ENCODE data around the gene CYYR1.

Gene CYYR1

DNA sequence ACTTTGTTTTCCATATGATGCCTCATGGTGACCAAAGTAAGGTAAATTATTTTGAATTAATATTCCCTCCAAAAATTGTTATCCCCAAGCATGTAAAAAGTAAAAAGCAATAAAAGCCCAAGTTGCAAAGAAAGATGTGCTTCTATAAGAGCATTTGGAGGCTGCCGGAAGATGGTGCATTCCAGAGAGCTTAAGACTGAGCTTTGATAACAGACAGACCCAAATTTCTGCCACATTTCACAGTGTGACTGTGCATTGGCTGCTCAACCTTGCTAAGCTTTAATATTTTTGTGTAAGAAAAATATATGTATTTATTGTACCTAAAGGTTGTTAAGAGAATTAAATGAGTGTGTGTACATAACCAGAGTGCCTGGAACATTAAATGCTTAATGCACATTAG is 67.9 kb downstream of the CYYR1 start:
- Histone ChIP-seq H2BK120ac (ENCODE audit: low read depth, low read length) (no peak overlapping the region), H2BK15ac (ENCODE audit: low read length) (no peak overlapping the region), H3K4me1 (ENCODE audit: control insufficient read depth in 2 of 2, insufficient read depth in 1 of 2, low read depth in 1 of 2, low read length in 2 of 2) (no peaks in the 10 kb centered on the region), H3K9ac (ENCODE audit: low read depth, low read length, poor library complexity) (no peak overlapping the region), H3K27ac (replicated peaks; ENCODE audit: low read length) (no peak overlapping the region), H2AK5ac (ENCODE audit: low read depth, low read length) (no peak overlapping the region), H3K4ac (ENCODE audit: low read length) (no peak overlapping the region), H2BK12ac (ENCODE audit: low read length) (no peak overlapping the region), H3K18ac (ENCODE audit: low read length) (no peak overlapping the region), H3K23ac (ENCODE audit: low read depth, low read length, poor library complexity) (no peak overlapping the region), H2BK5ac (ENCODE audit: low read length) (no peak overlapping the region), H2AFZ (ENCODE audit: low read length) (no peak overlapping the region), H3K14ac (ENCODE audit: low read length) (no peak overlapping the region), H4K91ac (ENCODE audit: low read depth, low read length, poor library complexity) (no peak overlapping the region), H3K36me3 (replicated peaks in 1 of 2; ENCODE audit: control insufficient read depth in 2 of 2, insufficient read depth in 2 of 2, low read length in 2 of 2) (no peaks in the 10 kb centered on the region), H3K4me2 (ENCODE audit: insufficient read depth, low read length, poor library complexity, severe bottlenecking) (no peak overlapping the region), H3K4me3 (ENCODE audit: low read length in 2 of 2) (no peak overlapping the region), H3K9me3 (replicated peaks in 1 of 2; ENCODE audit: control insufficient read depth in 2 of 2, insufficient read depth in 1 of 2, low read depth in 1 of 2, low read length in 2 of 2) (peaks cover 0 to 2% of the 10 kb centered on the region in 2 donors), H3K79me1 (ENCODE audit: low read depth, low read length) (peaks cover 2% of the 10 kb centered on the region), H3K27me3 (ENCODE audit: control insufficient read depth in 3 of 3, insufficient read depth in 3 of 3, low read depth in 1 of 3, low read length in 3 of 3) (no peaks in the 10 kb centered on the region), H4K8ac (ENCODE audit: low read depth, low read length) (no peak overlapping the region)
- WGBS, 2 donors (ENCODE audit: extremely low coverage in 2 of 2, insufficient read length in 2 of 2, insufficient replicate concordance in 1 of 2), result no CpG with 5 or more reads among the region's 1 CpG
- DNase-seq (ENCODE audit: low spot score), result no peak

DNA sequence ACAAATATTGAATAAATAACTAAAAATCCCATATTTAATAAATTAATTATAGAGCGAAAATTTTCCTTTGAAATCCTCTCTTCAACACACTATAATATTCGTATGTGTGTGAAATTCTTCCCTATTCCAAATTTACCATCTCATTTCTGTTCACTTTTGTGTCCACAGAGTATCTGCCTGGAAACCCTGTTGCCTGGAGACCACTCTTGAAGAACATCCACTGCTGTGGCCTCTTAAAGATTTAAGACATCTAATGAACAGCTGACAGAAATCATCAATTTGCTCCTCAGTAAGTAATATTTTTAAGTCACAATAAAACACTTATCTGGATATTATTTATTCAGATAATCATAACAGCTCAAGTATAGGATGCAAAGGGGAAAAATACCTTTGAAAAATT is 69.7 kb downstream of the CYYR1 start:
- no peak overlapping the region for H3K4me3 ChIP-seq (ENCODE audit: low read length in 2 of 2)
- no peaks in the 10 kb centered on the region for H3K36me3 ChIP-seq (replicated peaks in 1 of 2; ENCODE audit: control insufficient read depth in 2 of 2, insufficient read depth in 2 of 2, low read length in 2 of 2)
- no peak overlapping the region for H2BK120ac ChIP-seq (ENCODE audit: low read depth, low read length)
- peaks cover 0 to 2% of the 10 kb centered on the region in 2 donors for H3K9me3 ChIP-seq (replicated peaks in 1 of 2; ENCODE audit: control insufficient read depth in 2 of 2, insufficient read depth in 1 of 2, low read depth in 1 of 2, low read length in 2 of 2)
- H3K27ac ChIP-seq (replicated peaks; ENCODE audit: low read length), result no peak overlapping the region
- no peak overlapping the region for H3K4me2 ChIP-seq (ENCODE audit: insufficient read depth, low read length, poor library complexity, severe bottlenecking)
- no peak overlapping the region for H2AFZ ChIP-seq (ENCODE audit: low read length)
- no peaks in the 10 kb centered on the region for H3K27me3 ChIP-seq (ENCODE audit: control insufficient read depth in 3 of 3, insufficient read depth in 3 of 3, low read depth in 1 of 3, low read length in 3 of 3)
- peaks cover 4% of the 10 kb centered on the region for H3K79me1 ChIP-seq (ENCODE audit: low read depth, low read length)
- no peak overlapping the region for H3K4ac ChIP-seq (ENCODE audit: low read length)
- H3K14ac ChIP-seq (ENCODE audit: low read length), result no peak overlapping the region
- no peak overlapping the region for H3K9ac ChIP-seq (ENCODE audit: low read depth, low read length, poor library complexity)
- DNase-seq (ENCODE audit: low spot score), result no peak
- H2BK12ac ChIP-seq (ENCODE audit: low read length), result no peak overlapping the region
- H3K23ac ChIP-seq (ENCODE audit: low read depth, low read length, poor library complexity), result no peak overlapping the region
- no peak overlapping the region for H2BK15ac ChIP-seq (ENCODE audit: low read length)
- H2BK5ac ChIP-seq (ENCODE audit: low read length), result no peak overlapping the region
- no peak overlapping the region for H2AK5ac ChIP-seq (ENCODE audit: low read depth, low read length)
- H3K4me1 ChIP-seq (ENCODE audit: control insufficient read depth in 2 of 2, insufficient read depth in 1 of 2, low read depth in 1 of 2, low read length in 2 of 2), result no peaks in the 10 kb centered on the region
- no peak overlapping the region for H4K91ac ChIP-seq (ENCODE audit: low read depth, low read length, poor library complexity)
- WGBS, 2 donors (ENCODE audit: extremely low coverage in 2 of 2, insufficient read length in 2 of 2, insufficient replicate concordance in 1 of 2), result no CpG with 5 or more reads among the region's 2 CpGs
- H3K18ac ChIP-seq (ENCODE audit: low read length), result no peak overlapping the region
- H4K8ac ChIP-seq (ENCODE audit: low read depth, low read length), result no peak overlapping the region

DNA sequence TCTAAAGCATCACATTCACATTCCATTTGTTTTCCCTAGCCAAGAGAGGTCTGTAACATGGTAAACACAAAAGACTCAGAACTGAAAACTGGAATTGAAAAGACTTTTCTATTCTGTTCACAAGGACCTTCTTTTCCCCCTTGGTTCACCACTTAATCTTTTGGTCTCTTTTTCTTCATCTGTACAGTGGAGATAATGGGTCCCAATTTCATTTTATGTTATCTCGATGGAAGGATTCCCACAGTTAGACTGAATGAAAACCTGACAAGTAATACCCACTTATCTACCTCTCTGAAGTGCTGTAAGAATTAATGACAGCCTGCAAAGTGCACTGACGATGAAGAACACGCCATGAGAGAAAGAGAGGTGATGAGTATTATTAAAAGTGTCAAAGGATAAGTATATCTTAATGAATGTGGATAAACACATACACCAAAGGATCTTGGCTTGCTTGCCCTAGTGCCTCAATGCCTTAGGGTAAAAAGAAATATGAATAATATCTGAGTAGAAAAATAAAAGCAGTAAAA is 71.5 kb downstream of the CYYR1 start:
- H3K4ac ChIP-seq (ENCODE audit: low read length), result no peak overlapping the region
- H2BK12ac ChIP-seq (ENCODE audit: low read length), result no peak overlapping the region
- no peak overlapping the region for H3K23ac ChIP-seq (ENCODE audit: low read depth, low read length, poor library complexity)
- H4K8ac ChIP-seq (ENCODE audit: low read depth, low read length), result no peak overlapping the region
- no CpG with 5 or more reads among the region's 3 CpGs for WGBS, 2 donors (ENCODE audit: extremely low coverage in 2 of 2, insufficient read length in 2 of 2, insufficient replicate concordance in 1 of 2)
- no peak overlapping the region for H2AK5ac ChIP-seq (ENCODE audit: low read depth, low read length)
- no peak overlapping the region for H3K18ac ChIP-seq (ENCODE audit: low read length)
- no peaks in the 10 kb centered on the region for H3K36me3 ChIP-seq (replicated peaks in 1 of 2; ENCODE audit: control insufficient read depth in 2 of 2, insufficient read depth in 2 of 2, low read length in 2 of 2)
- DNase-seq (ENCODE audit: low spot score), result no peak
- no peak overlapping the region for H2BK15ac ChIP-seq (ENCODE audit: low read length)
- no peak overlapping the region for H2AFZ ChIP-seq (ENCODE audit: low read length)
- H3K79me1 ChIP-seq (ENCODE audit: low read depth, low read length), result peaks cover 4% of the 10 kb centered on the region
- no peak overlapping the region for H3K4me3 ChIP-seq (ENCODE audit: low read length in 2 of 2)
- H2BK5ac ChIP-seq (ENCODE audit: low read length), result no peak overlapping the region
- no peak overlapping the region for H3K9ac ChIP-seq (ENCODE audit: low read depth, low read length, poor library complexity)
- H3K9me3 ChIP-seq (replicated peaks in 1 of 2; ENCODE audit: control insufficient read depth in 2 of 2, insufficient read depth in 1 of 2, low read depth in 1 of 2, low read length in 2 of 2), result peaks cover 0 to 2% of the 10 kb centered on the region in 2 donors
- no peak overlapping the region for H2BK120ac ChIP-seq (ENCODE audit: low read depth, low read length)
- H3K27me3 ChIP-seq (ENCODE audit: control insufficient read depth in 3 of 3, insufficient read depth in 3 of 3, low read depth in 1 of 3, low read length in 3 of 3), result no peaks in the 10 kb centered on the region
- no peak overlapping the region for H4K91ac ChIP-seq (ENCODE audit: low read depth, low read length, poor library complexity)
- H3K4me1 ChIP-seq (ENCODE audit: control insufficient read depth in 2 of 2, insufficient read depth in 1 of 2, low read depth in 1 of 2, low read length in 2 of 2), result no peaks in the 10 kb centered on the region
- no peak overlapping the region for H3K14ac ChIP-seq (ENCODE audit: low read length)
- H3K27ac ChIP-seq (replicated peaks; ENCODE audit: low read length), result no peak overlapping the region
- H3K4me2 ChIP-seq (ENCODE audit: insufficient read depth, low read length, poor library complexity, severe bottlenecking), result no peak overlapping the region

DNA sequence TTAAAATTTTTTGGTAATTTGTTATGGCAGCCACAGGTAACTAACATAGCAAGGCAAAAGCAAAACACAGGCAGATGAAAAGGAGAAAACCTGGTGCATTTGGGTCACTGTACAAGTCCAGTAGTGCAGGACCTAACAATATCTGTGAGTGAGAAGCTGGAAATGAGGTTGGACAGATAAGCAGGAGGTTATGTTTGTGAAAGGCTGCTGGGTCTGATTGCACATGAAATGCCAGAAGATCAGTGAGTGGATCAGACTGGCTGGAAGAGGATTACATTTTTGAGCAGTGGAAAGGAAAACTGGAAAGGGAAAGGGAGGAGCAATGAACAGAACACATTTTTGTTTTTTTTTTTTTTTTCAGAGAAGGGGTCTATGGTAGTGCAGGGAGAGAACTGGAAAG is 73.6 kb downstream of the CYYR1 start:
- no peak overlapping the region for H2BK120ac ChIP-seq (ENCODE audit: low read depth, low read length)
- no peak overlapping the region for H3K23ac ChIP-seq (ENCODE audit: low read depth, low read length, poor library complexity)
- no peaks in the 10 kb centered on the region for H3K36me3 ChIP-seq (replicated peaks in 1 of 2; ENCODE audit: control insufficient read depth in 2 of 2, insufficient read depth in 2 of 2, low read length in 2 of 2)
- no peak overlapping the region for H3K18ac ChIP-seq (ENCODE audit: low read length)
- no peak overlapping the region for H4K91ac ChIP-seq (ENCODE audit: low read depth, low read length, poor library complexity)
- H3K27ac ChIP-seq (replicated peaks; ENCODE audit: low read length), result no peak overlapping the region
- H2AK5ac ChIP-seq (ENCODE audit: low read depth, low read length), result no peak overlapping the region
- no peak overlapping the region for H3K4me2 ChIP-seq (ENCODE audit: insufficient read depth, low read length, poor library complexity, severe bottlenecking)
- H2BK5ac ChIP-seq (ENCODE audit: low read length), result no peak overlapping the region
- H3K79me1 ChIP-seq (ENCODE audit: low read depth, low read length), result peaks cover 4% of the 10 kb centered on the region
- no peak overlapping the region for H3K9ac ChIP-seq (ENCODE audit: low read depth, low read length, poor library complexity)
- no peak overlapping the region for H2BK15ac ChIP-seq (ENCODE audit: low read length)
- H3K4ac ChIP-seq (ENCODE audit: low read length), result no peak overlapping the region
- H3K4me3 ChIP-seq (ENCODE audit: low read length in 2 of 2), result no peak overlapping the region
- no peak for DNase-seq (ENCODE audit: low spot score)
- peaks cover 0 to 2% of the 10 kb centered on the region in 2 donors for H3K9me3 ChIP-seq (replicated peaks in 1 of 2; ENCODE audit: control insufficient read depth in 2 of 2, insufficient read depth in 1 of 2, low read depth in 1 of 2, low read length in 2 of 2)
- H2BK12ac ChIP-seq (ENCODE audit: low read length), result no peak overlapping the region
- H2AFZ ChIP-seq (ENCODE audit: low read length), result no peak overlapping the region
- no peaks in the 10 kb centered on the region for H3K27me3 ChIP-seq (ENCODE audit: control insufficient read depth in 3 of 3, insufficient read depth in 3 of 3, low read depth in 1 of 3, low read length in 3 of 3)
- H3K14ac ChIP-seq (ENCODE audit: low read length), result no peak overlapping the region
- H3K4me1 ChIP-seq (ENCODE audit: control insufficient read depth in 2 of 2, insufficient read depth in 1 of 2, low read depth in 1 of 2, low read length in 2 of 2), result no peaks in the 10 kb centered on the region
- no peak overlapping the region for H4K8ac ChIP-seq (ENCODE audit: low read depth, low read length)

All from neuronal stem cell (in vitro differentiated cells).